K562 (cell line): Measurements from ENCODE around the gene CISD3. TPM values are rescaled to one million over a fixed set of nuclear protein-coding genes. Genes with fewer than 3 reads are reported as not detected.
A peak's percentile ranks its signal among the peaks of the same experiment; 100 is the strongest.

Experiments
- ATF3 ChIP-seq, 2 experiments: fragments of 450-650 bp in 1 of 2; sonication (generic) in 1 of 2; formaldehyde crosslinking in 1 of 2; IDR thresholded peaks in 1 of 2; conservative IDR thresholded peaks in 1 of 2; 2 replicates each; pipeline versions ENCODE4 v1.6.1 to v1.8.1; 2016 to 2023; ENCODE audit warnings: mild to moderate bottlenecking in 2 of 2, moderate library complexity in 2 of 2, inconsistent platforms in 1 of 2, missing genetic modification reagents in 1 of 2
- GTF2E2 ChIP-seq: fragments of 200-800 bp; sonication (Bioruptor generic); IDR thresholded peaks from 2 replicates; pipeline ENCODE4 v1.6.1; 2016; ENCODE audit warnings: missing genetic modification characterization, missing compliant biosample characterization
- HDAC6 ChIP-seq: IDR thresholded peaks from 2 replicates; pipeline ENCODE4 v1.6.1; 2012; ENCODE audit warnings: low read depth, mild to moderate bottlenecking, control low read depth, inconsistent platforms, low read length, moderate library complexity
- HNRNPL ChIP-seq: fragments of 200-400 bp; formaldehyde crosslinking; IDR thresholded peaks from 2 replicates; pipeline ENCODE4 v1.6.1; 2017; ENCODE audit warnings: low read depth, mild to moderate bottlenecking, low read length
- ILK ChIP-seq: fragments of 450-650 bp; IDR thresholded peaks from 2 replicates; pipeline ENCODE4 v1.6.1; 2016; ENCODE audit warnings: missing genetic modification characterization, low read depth, mild to moderate bottlenecking, missing compliant biosample characterization, moderate library complexity, borderline replicate concordance
- JUN ChIP-seq, 2 experiments: sonication (generic) in 1 of 2; formaldehyde crosslinking in 1 of 2; IDR thresholded peaks; 2 replicates each; pipeline versions ENCODE4 v1.6.1 to v1.8.0; 2012 to 2022; ENCODE audit warnings: borderline replicate concordance in 2 of 2, mild to moderate bottlenecking in 2 of 2, improper control_type of control experiment in 1 of 2, low read depth in 1 of 2, low read length in 1 of 2, missing genetic modification reagents in 1 of 2
- KLF10 ChIP-seq: fragments of 250-450 bp; sonication (Bioruptor Pico); IDR thresholded peaks from 2 replicates; pipeline ENCODE4 v1.6.1; 2021; ENCODE audit warnings: matching md5 sums
- MAFK ChIP-seq: IDR thresholded peaks from 2 replicates; pipeline ENCODE4 v1.6.1; 2011; ENCODE audit warnings: low read length, improper control_type of control experiment
- NCOA1 ChIP-seq: fragments of 450-650 bp; IDR thresholded peaks from 2 replicates; pipeline ENCODE4 v1.6.1; 2016; ENCODE audit warnings: low read depth
- NR1H2 ChIP-seq: sonication (generic); formaldehyde crosslinking; IDR thresholded peaks from 2 replicates; pipeline ENCODE4 v1.4.0; 2020; ENCODE audit warnings: mild to moderate bottlenecking, missing genetic modification reagents
- PCBP2 ChIP-seq: fragments of 200-400 bp; formaldehyde crosslinking; IDR thresholded peaks from 2 replicates; pipeline ENCODE4 v1.6.1; 2018; ENCODE audit warnings: low read length, low read depth, mild to moderate bottlenecking, moderate library complexity; ENCODE audit not compliant: poor library complexity, severe bottlenecking
- PHF21A ChIP-seq: fragments of 450-650 bp; IDR thresholded peaks from 2 replicates; pipeline ENCODE4 v1.6.1; 2017; ENCODE audit warnings: low read depth, borderline replicate concordance
- POLR2A ChIP-seq: fragments of 450-650 bp; conservative IDR thresholded peaks from 2 replicates; pipeline ENCODE4 v1.6.1; 2016
- POLR2G ChIP-seq: fragments of 200-400 bp; formaldehyde crosslinking; IDR thresholded peaks from 2 replicates; pipeline ENCODE4 v1.6.1; 2017; ENCODE audit warnings: low read depth, mild to moderate bottlenecking, antibody characterized with exemption, low read length, moderate library complexity
- PRDM10 ChIP-seq: fragments of 450-650 bp; IDR thresholded peaks from 2 replicates; pipeline ENCODE4 v1.6.1; 2018; ENCODE audit not compliant: partially characterized antibody
- RFX1 ChIP-seq: fragments of 450-650 bp; IDR thresholded peaks from 2 replicates; pipeline ENCODE4 v1.6.1; 2016; ENCODE audit warnings: mild to moderate bottlenecking, moderate library complexity
- SMARCE1 ChIP-seq: fragments of 450-650 bp; IDR thresholded peaks from 2 replicates; pipeline ENCODE4 v1.7.1; 2016; ENCODE audit warnings: mild to moderate bottlenecking
- SREBF2 ChIP-seq: sonication (generic); formaldehyde crosslinking; IDR thresholded peaks from 2 replicates; pipeline ENCODE4 v1.4.0; 2020; ENCODE audit warnings: mild to moderate bottlenecking, missing genetic modification reagents
- YY1 ChIP-seq, 3 experiments: IDR thresholded peaks; 2 replicates each; pipeline ENCODE4 v1.6.1; 2011; ENCODE audit warnings: low read length in 2 of 3, mild to moderate bottlenecking in 2 of 3, moderate library complexity in 2 of 3, borderline replicate concordance in 1 of 3, control low read depth in 1 of 3, low read depth in 1 of 3; ENCODE audit not compliant: insufficient read depth in 3 of 3, insufficient replicate concordance in 2 of 3, control insufficient read depth in 1 of 3, insufficient read length in 1 of 3; ENCODE audit errors: extremely low read depth in 1 of 3
- ZNF668 ChIP-seq: fragments of 250-450 bp; sonication (Bioruptor Pico); IDR thresholded peaks from 2 replicates; pipeline ENCODE4 v1.8.0; 2022; ENCODE audit warnings: mild to moderate bottlenecking, inconsistent platforms
- polyA plus RNA-seq, 8 experiments: library from polyadenylated mRNA; depleted of rRNA in 4 of 8; stranded (reverse) in 5 of 8; unstranded in 3 of 8; fragments of >200 nt; fragmentation: Nextera tagmentation in 2 of 8; fragmentation: Illumina TruSeq in 1 of 8; extraction: Ambion mirVana in 2 of 8; extraction: Trizol in 1 of 8; gene quantifications; 2 replicates each; pipeline versions ENCODE4 v1.2.1 to v1.2.3, GENCODE V29; 2011 to 2014; ENCODE audit warnings: inconsistent platforms in 1 of 8, missing spikeins in 1 of 8
- total RNA-seq, 7 experiments: library from RNA; depleted of rRNA in 6 of 7; stranded (reverse); fragments of >200 nt in 6 of 7; fragmentation: Illumina TruSeq in 2 of 7; extraction: Trizol in 2 of 7; gene quantifications; 2 replicates each; pipeline versions ENCODE4 v1.2.1 to v1.2.3, GENCODE V29; 2011 to 2021; ENCODE audit warnings: low replicate concordance in 1 of 7
- TF ChIP-seq, protein P1 (sequence below): fragments of 450-650 bp; conservative IDR thresholded peaks from 2 replicates; pipeline ENCODE4 v1.6.1; 2016; ENCODE audit warnings: missing genetic modification characterization, low read depth, mild to moderate bottlenecking, control low read depth, missing compliant biosample characterization

The CISD3 gene
- total and polyA plus RNA-seq, 9 of the 15 experiments (the other 6 are each of a cell fraction or from before 2014, with no cell fraction given): 5.0 to 60.7 (median 15.7) TPM

DNA sequence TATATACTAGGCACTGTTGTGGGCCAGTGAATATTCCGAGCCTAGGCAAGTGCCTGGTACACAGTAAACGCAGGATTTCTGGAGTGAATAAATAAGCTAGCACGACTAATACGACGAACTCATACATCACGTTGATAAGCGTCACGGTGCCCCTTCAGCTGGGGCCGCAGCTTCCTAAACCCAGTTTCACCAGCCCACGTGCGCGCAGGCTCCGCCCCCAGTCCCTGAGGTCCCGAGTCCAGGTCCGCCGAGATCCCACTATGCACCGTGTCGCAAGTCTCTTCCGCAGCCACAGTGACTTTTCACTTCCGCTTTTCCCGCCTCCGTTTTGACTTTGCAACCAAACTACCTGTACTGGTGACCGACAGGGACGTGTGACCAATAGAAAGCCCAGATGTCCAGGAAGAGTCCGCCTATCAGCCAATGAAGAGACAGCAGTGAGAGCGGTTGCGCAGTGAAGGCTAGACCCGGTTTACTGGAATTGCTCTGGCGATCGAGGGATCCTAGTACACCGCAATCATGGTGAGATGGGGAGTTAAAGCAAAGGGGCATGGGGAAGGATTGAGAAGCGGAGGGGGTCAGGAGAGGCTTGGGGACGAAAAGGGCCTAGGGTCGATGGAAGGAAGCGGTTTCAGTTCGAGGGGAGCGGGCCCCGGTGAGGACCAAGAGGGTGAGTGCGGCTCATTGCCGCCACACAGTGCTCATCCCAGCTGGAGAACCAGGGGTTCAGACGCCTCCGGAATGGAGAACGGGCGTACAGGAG, 22.3 kb downstream of the CISD3 start, which contains the start of gene PSMB3 (continued):
- TF ChIP-seq PRDM10 (peak; percentile 47), PHF21A (no peak), POLR2A (peak; percentile 90), ATF3 (IDR thresholded peaks at IDR 0.05) (no peak), ATF3 (CRISPR knock-in tag; conservative IDR thresholded peaks at IDR 0.05) (no peak), YY1 (IDR thresholded peaks at IDR 0.05; ENCODE audit: borderline replicate concordance in 1 of 3, control insufficient read depth in 1 of 3, extremely low read depth in 1 of 3, insufficient read depth in 3 of 3, insufficient read length in 1 of 3, insufficient replicate concordance in 2 of 3, low read depth in 1 of 3, low read length in 2 of 3) (peak in 1 of 3 experiments; percentile 24), HDAC6 (no peak), ZNF668 (CRISPR knock-in tag) (no peak), GTF2E2 (tag) (no peak), SREBF2 (CRISPR knock-in tag) (0 out of 2 replicates have a peak, but pooled peaks have one; percentile 44), HNRNPL (no peak), NCOA1 (0 out of 2 replicates have a peak, but pooled peaks have one; percentile 20), NR1H2 (CRISPR knock-in tag) (no peak), JUN (IDR thresholded peaks at IDR 0.05; ENCODE audit: borderline replicate concordance, low read depth, low read length) (peak; percentile 42; the same call in 1 of the 2 replicates), JUN (CRISPR knock-in tag; IDR thresholded peaks at IDR 0.05; ENCODE audit: borderline replicate concordance) (no peak), PCBP2 (no peak), MAFK (peak; percentile 39; the same call in 1 of the 2 replicates), KLF10 (CRISPR knock-in tag) (no peak), ILK (tag) (no peak), SMARCE1 (no peak), RFX1 (no peak), POLR2G (peak; percentile 66)
- TF ChIP-seq, protein P1, sequence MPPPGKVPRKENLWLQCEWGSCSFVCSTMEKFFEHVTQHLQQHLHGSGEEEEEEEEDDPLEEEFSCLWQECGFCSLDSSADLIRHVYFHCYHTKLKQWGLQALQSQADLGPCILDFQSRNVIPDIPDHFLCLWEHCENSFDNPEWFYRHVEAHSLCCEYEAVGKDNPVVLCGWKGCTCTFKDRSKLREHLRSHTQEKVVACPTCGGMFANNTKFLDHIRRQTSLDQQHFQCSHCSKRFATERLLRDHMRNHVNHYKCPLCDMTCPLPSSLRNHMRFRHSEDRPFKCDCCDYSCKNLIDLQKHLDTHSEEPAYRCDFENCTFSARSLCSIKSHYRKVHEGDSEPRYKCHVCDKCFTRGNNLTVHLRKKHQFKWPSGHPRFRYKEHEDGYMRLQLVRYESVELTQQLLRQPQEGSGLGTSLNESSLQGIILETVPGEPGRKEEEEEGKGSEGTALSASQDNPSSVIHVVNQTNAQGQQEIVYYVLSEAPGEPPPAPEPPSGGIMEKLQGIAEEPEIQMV: no peak; the same call in 1 of the 2 replicates
